Left ventricle myocardium inferior (tissue), 1 donor: ENCODE measurements around the gene TXNRD2. TPM values are rescaled to one million over a fixed set of nuclear protein-coding genes. Genes with fewer than 3 reads are reported as not detected.

ENCODE experiments used
- DNase-seq: peaks from one replicate; pipeline ENCODE4 v3.0.0-alpha.2; 2020
- H3K27ac ChIP-seq: fragments of 200-600 bp; replicated peaks from 2 replicates; pipeline ENCODE4 v1.8.0; 2021
- H3K27me3 ChIP-seq: fragments of 200-600 bp; 2 replicates; pipeline ENCODE4 v1.8.0; 2021; ENCODE audit warnings: low read depth
- H3K36me3 ChIP-seq: fragments of 200-600 bp; 2 replicates; pipeline ENCODE4 v1.8.0; 2021
- H3K4me1 ChIP-seq: fragments of 200-600 bp; 2 replicates; pipeline ENCODE4 v1.8.0; 2021
- H3K4me3 ChIP-seq: fragments of 200-600 bp; 2 replicates; pipeline ENCODE4 v1.8.0; 2021; ENCODE audit warnings: mild to moderate bottlenecking, moderate library complexity
- H3K9me3 ChIP-seq: fragments of 200-600 bp; replicated peaks from 2 replicates; pipeline ENCODE4 v1.8.0; 2021
- CTCF ChIP-seq: fragments of 200-600 bp; IDR thresholded peaks from 2 replicates; pipeline ENCODE4 v1.8.0; 2021; ENCODE audit warnings: antibody characterized with exemption, mild to moderate bottlenecking, borderline replicate concordance
- intact Hi-C: fragments of 100-400 bp; cut with micrococcal nuclease; formaldehyde crosslinking; loops from one replicate; pipeline ENCODE4 v1.11.0; 2022
- long read RNA-seq: library from polyadenylated mRNA; unstranded; transcript quantifications from one replicate; pipeline ENCODE4 v2.0.0, GENCODE V29; 2021
- total RNA-seq: library from RNA; stranded (reverse); fragmentation: NEBNext Ultra II Directional; extraction: Animal tissue kit (Norgen Biotek cat#: 25700); gene quantifications from one replicate; pipeline ENCODE4 v1.2.1, GENCODE V29; 2021
- donor health status: DM: no; HTN: yes; CAD: no; lungs with severe emphysema.

TXNRD2 gene
- total RNA-seq: 35.2 TPM
- long read RNA-seq, partial matches to known transcripts: 8 of 60 reads
- long read RNA-seq, other reads (novel, unspliced or antisense): 51 of 60 reads

DNA sequence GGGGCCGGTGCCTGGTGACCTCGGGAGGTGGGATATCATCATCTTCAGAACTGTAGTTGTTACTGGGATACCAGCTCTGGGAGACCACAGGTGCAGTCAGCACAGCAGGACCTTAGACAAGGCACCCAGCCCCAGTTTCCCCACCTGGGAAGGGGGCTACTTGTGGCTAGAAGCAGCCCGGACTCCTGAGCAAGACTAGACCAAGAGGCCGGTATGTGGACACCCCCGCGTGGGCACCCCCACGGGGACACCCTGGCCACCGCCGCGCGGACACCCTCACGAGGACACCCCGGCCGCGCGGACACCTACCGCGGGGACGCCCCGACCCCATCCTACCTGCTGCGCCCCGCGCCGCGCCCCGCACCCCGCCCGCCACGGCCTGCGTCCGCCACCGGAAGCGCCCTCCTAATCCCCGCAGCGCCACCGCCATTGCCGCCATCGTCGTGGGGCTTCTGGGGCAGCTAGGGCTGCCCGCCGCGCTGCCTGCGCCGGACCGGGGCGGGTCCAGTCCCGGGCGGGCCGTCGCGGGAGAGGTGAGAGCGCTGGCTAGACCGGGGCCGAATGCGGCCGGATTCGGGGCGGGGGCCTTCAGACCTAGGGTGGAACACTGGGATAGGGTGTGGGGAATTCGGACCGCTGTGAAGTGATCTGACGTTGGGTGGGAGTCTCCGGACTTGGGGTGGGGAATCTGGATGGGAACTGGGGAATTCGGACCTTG is at the start of gene TXNRD2, which contains the start of gene COMT:
Gene TXNRD2 (minus strand): TSS at position 454 of the 718 bp plus-strand sequence. CDS start 15 bp downstream, at position 439.
Gene COMT (plus strand): TSS at position 408 of the 718 bp plus-strand sequence. CDS start 20,755 bp downstream, outside the sequence.
- intact Hi-C loops: no loop called here
- Histone ChIP-seq H3K4me1 (peaks cover 59% of the 10 kb centered on the region), H3K9me3 (no peaks in the 10 kb centered on the region), H3K36me3 (peaks cover 5% of the 10 kb centered on the region), H3K4me3 (peak within 1 kb of the TSS; percentile 89), H3K27me3 (no peaks in the 10 kb centered on the region), H3K27ac (peak within 1 kb of the TSS; percentile 95)
- DNase-seq: peak; percentile 82
- no peak for TF ChIP-seq CTCF

- no peaks in the 10 kb centered on the region for H3K27me3 ChIP-seq
- no peaks in the 10 kb centered on the region for H3K36me3 ChIP-seq
- no peaks in the 10 kb centered on the region for H3K9me3 ChIP-seq
- no peak for TF ChIP-seq CTCF
- H3K4me1 ChIP-seq: peaks cover 70% of the 10 kb centered on the region
- intact Hi-C loops: no loop called here
- no peak for DNase-seq
- no peak overlapping the region for H3K4me3 ChIP-seq
- H3K27ac ChIP-seq: peak overlapping the region; percentile 50
Observed at GRCh38 chr22:19991395-19991644, 49.7 kb upstream of the TXNRD2 start.

- DNase-seq: no peak
- intact Hi-C loops: no loop called here
- Histone ChIP-seq H3K27ac (peak overlapping the region; percentile 50), H3K36me3 (no peaks in the 10 kb centered on the region), H3K4me1 (peaks cover 71% of the 10 kb centered on the region), H3K9me3 (no peaks in the 10 kb centered on the region), H3K4me3 (no peak overlapping the region), H3K27me3 (no peaks in the 10 kb centered on the region)
- TF ChIP-seq CTCF: no peak
Observed at GRCh38 chr22:19990609-19991394, 49.2 kb upstream of the TXNRD2 start.

DNA sequence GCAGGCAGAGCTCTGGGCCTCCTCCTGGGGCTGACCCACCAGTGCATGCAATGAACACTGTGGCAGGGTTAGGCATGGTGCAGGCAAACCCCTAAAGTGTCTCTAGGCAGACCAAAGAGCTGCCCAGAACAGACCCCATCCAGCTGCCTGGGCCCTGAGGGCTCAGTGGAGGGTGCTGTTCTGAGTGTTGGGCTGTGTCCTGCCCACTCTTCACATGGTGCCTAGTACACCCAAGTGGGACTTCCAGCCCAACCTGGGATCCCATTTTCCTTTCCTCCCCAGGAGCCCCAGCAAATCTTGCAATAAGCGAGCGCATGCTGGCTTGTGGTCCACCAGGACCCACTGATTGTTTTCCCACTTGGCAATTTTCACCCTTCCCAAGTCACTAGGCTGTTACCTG is 48.6 kb upstream of the TXNRD2 start:
- no peak for TF ChIP-seq CTCF
- no peak for DNase-seq

GRCh38 chr22:19989725-19990067 is 48.1 kb upstream of the TXNRD2 start:
- TF ChIP-seq CTCF: no peak
- Histone ChIP-seq H3K4me1 (peaks cover 75% of the 10 kb centered on the region), H3K9me3 (no peaks in the 10 kb centered on the region), H3K27me3 (no peaks in the 10 kb centered on the region), H3K4me3 (no peak overlapping the region), H3K27ac (peak overlapping the region; percentile 94), H3K36me3 (no peaks in the 10 kb centered on the region)
- intact Hi-C loops: no loop called here
- no peak for DNase-seq

More for the DNA sequence above, 48.6 kb upstream of the TXNRD2 start:
- Histone ChIP-seq H3K4me3 (no peak overlapping the region), H3K9me3 (no peaks in the 10 kb centered on the region), H3K36me3 (no peaks in the 10 kb centered on the region), H3K27ac (no peak overlapping the region), H3K27me3 (no peaks in the 10 kb centered on the region), H3K4me1 (peaks cover 71% of the 10 kb centered on the region)
- intact Hi-C loops: no loop called here
